CD4-positive, alpha-beta T cell treated with Interleukin-12 subunit alpha and Interleukin-12 subunit beta, for 1 hour (primary cell): ENCODE measurements around the gene PDE3B.

ENCODE experiments used
- DNase-seq: peaks from one replicate; pipeline ENCODE4 v3.0.0-alpha.2; 2020

PDE3B gene

DNA sequence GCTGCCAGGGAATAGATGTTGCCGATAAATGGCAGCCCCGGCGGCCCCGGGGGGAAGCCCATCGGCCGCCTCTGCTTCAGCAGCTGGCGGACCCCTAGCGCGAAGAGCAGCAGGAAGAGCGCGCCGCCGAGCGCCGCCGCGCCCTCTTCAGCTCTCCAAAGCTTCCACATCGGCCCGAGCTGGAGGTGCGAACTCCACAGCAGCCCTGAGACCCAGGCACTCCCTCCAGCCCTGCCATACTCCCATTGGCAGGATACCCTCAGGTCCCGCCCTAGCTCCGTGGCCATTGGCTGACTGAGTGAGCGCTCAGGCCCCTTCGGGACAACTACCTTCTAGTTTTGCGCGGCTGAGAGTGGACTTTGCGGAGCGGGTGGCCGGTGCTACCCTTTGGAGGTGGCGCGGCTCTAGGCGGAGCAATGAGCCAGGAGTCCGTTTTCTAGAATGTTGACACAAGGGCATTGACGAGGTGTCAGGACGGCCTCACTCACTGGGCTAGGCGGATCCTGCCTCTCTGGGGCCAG lies 248.5 kb downstream of the PDE3B start, which contains the start of gene CYP2R1:
TSS of gene CYP2R1 (minus strand) at position 196 of the 521 bp plus-strand sequence. CDS start at position 170, 26 bp downstream.
- DNase-seq: peak; percentile 95

- no peak for DNase-seq
These were observed 249.0 kb downstream of the PDE3B start for GRCh38 chr11:14892577-14892976.

DNA sequence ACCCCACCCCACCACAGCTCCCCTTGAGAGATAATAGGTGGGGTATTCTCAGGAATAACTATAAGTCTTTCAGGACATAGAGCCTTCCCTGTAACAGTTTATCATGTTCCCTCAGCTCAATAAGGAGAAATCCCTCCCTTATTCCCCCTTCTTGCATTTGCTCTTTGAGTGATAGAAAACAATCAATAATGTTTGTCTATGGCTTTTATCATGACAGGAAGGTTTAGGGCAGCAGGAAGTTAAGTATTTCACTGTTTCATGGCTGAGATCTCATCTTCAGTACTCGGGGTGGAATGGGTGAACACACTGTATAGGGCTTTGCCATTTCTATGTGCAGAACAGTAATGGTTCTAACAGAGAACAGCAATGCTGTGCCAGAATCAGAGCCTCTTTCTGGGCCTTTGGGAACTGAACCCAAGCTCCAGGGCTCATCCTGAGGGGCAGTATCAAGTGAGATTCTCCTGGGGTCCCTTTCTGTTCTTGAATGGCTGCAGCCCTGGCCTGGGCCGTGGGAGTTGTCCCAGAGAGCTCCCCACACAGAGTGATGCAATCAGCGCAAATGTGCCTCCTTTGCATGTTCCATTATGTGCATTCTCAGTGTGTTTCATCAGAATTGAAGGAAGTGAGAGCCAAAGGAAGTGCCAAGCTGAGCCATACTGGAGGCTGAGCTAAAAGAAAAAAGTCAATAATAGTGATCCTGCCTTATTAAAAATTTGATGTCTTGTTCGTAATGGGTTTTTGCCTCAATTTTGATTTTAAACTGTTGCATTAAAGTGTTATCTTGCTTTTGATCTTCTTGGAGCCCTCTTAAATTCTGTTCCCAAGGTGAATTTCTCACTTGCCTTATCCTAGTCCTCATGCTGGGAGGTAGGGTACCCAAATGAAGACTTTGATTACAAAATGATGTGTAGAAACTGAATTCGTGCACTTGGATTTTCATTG lies 251.3 kb downstream of the PDE3B start:
- DNase-seq: no peak

DNA sequence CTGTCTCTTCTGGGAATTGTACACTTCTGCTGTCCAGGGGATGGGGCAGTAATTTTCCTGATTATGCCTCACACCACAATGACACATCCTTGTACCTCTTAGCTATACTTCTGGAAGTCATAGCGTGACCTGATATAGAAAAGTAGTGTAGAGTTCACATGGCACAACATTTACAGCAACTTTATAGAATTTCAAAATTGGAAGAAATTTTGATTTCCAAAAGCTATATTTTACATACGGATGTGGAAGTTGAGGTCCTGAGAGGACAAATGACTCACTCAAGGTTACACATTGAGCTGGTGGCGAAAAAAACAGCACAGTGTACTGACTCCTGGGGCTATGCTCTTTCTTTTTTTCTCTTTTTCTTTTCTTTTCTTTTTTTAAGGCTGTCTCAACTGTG lies 254.8 kb downstream of the PDE3B start:
- no peak for DNase-seq

GRCh38 chr11:14898906-14899305 lies 255.3 kb downstream of the PDE3B start:
- no peak for DNase-seq

- no peak for DNase-seq
These were observed 259.2 kb downstream of the PDE3B start for GRCh38 chr11:14902650-14903350.

DNA sequence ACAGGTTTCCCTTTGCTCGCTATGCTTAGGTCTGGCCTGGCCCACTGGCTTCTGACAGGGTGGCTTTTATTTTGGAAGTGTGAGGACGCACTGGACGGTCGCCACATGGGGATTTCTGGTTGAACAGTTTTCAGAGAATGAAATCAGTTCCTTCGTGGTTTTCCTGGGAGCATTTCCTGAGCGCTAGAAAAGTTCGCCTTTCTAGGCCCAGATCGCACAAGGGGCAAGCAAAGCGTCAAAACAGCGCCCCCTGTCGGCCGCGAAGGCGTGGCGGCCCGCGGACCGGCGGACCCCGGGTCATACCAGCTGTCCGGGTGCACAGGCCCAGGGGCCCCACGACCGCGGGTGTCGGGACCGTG lies 261.1 kb downstream of the PDE3B start:
- peak; percentile 83 for DNase-seq

GRCh38 chr11:14905104-14906033 lies 261.8 kb downstream of the PDE3B start:
- DNase-seq: peak; percentile 81

GRCh38 chr11:14906578-14906977 lies 263.0 kb downstream of the PDE3B start:
- DNase-seq: no peak

DNA sequence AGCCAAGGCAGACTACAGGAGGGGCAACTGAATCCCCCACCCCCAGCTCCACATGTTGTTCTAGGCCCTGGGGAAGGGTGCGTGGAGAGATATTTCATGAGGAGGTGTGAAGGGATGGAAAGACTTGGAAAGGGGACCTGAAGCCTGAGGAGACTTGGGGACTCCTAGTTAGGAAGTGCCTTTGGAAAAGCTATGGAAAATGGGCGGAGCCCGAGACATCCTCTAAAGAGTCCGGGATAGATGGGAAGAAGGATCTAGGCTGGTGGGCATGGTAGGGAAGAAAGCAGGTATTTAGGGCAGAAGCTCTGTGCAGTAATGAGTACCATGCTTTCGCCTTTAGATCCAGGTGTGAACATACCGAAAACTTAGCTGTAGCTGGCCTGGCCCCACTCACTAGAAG lies 263.4 kb downstream of the PDE3B start:
- no peak for DNase-seq

- peak; percentile 86 for DNase-seq
These were observed 264.0 kb downstream of the PDE3B start for GRCh38 chr11:14907411-14908213.

GRCh38 chr11:14908214-14908880 lies 264.7 kb downstream of the PDE3B start:
- DNase-seq: peak; percentile 51

GRCh38 chr11:14914536-14914935 lies 270.9 kb downstream of the PDE3B start:
- DNase-seq: no peak

DNA sequence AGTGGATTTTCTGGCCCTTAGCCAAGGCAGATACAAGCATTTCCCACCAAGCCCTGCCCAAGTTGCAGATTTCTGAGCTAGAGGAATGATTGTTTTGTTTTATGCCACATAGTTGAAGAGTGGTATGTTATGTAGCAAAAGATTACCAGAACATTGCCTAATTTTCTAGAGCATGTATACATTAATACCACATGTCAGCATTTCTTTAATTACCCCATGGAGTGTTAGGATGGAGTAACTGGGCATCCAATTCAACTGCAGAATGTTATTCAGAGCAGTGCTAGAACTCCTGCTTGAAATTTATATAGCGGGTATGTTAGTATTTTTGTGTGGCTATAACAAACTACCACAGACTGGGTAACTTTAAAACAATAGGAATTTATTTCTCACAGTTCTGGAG lies 272.8 kb downstream of the PDE3B start:
- DNase-seq: no peak
